H1 (cell line): Measurements from ENCODE around the gene B3GALNT1. TPM values are rescaled to one million over a fixed set of nuclear protein-coding genes. Genes with fewer than 3 reads are reported as not detected.

ENCODE experiments used
- EP300 ChIP-seq, 2 experiments: IDR thresholded peaks; 1 replicate in 1 of 2; 2 replicates in 1 of 2; pipeline ENCODE4 v1.6.1; 2011 to 2012; ENCODE audit warnings: low read depth in 2 of 2, low read length in 2 of 2, mild to moderate bottlenecking in 2 of 2, borderline replicate concordance in 1 of 2, inconsistent platforms in 1 of 2, moderate library complexity in 1 of 2
- POLR2A ChIP-seq, 2 experiments: IDR thresholded peaks; 1 replicate in 1 of 2; 2 replicates in 1 of 2; pipeline ENCODE4 v1.6.1; 2011; ENCODE audit warnings: low read depth in 2 of 2, low read length in 2 of 2, mild to moderate bottlenecking in 2 of 2; ENCODE audit errors: control extremely low read depth in 1 of 2
- SIX5 ChIP-seq: IDR thresholded peaks from 2 replicates; pipeline ENCODE4 v1.6.1; 2011; ENCODE audit warnings: mild to moderate bottlenecking, low read depth, low read length
- SRF ChIP-seq: IDR thresholded peaks from 2 replicates; pipeline ENCODE4 v1.6.1; 2011; ENCODE audit warnings: mild to moderate bottlenecking, low read depth, low read length, moderate library complexity
- TAF7 ChIP-seq: optimal IDR thresholded peaks from 2 replicates; pipeline ENCODE3; 2011; ENCODE audit warnings: low read depth, mild to moderate bottlenecking, inconsistent platforms, low read length, moderate library complexity, borderline replicate concordance
- YY1 ChIP-seq: IDR thresholded peaks from 2 replicates; pipeline ENCODE4 v1.6.1; 2011; ENCODE audit warnings: low read depth, mild to moderate bottlenecking, low read length
- polyA plus RNA-seq, 7 experiments: library from polyadenylated mRNA; depleted of rRNA in 3 of 7; stranded (reverse) in 5 of 7; unstranded in 2 of 7; fragments of >200 nt in 5 of 7; fragments of 200-250 nt in 2 of 7; gene quantifications; 1 replicate in 5 of 7; 2 replicates in 1 of 7; 4 replicates in 1 of 7; pipeline versions ENCODE4 v1.2.1 to v1.2.3, GENCODE V29; 2011 to 2013; ENCODE audit warnings: missing spikeins in 2 of 7, mixed read lengths in 2 of 7
- total RNA-seq: library from RNA; stranded (reverse); fragmentation: NEBNext Ultra II Directional; extraction: Animal tissue kit (Norgen Biotek cat#: 25700); gene quantifications from 2 replicates; pipeline ENCODE4 v1.2.1, GENCODE V29; 2021
- TF ChIP-seq, protein P1 (sequence below), 3 experiments: IDR thresholded peaks; 1 replicate in 2 of 3; 2 replicates in 1 of 3; pipeline versions ENCODE4 v1.5.1 to v1.6.1; 2011; ENCODE audit warnings: low read length in 3 of 3, mild to moderate bottlenecking in 3 of 3, inconsistent platforms in 2 of 3, low read depth in 1 of 3, moderate library complexity in 1 of 3; ENCODE audit not compliant: insufficient read depth in 1 of 3; ENCODE audit errors: control extremely low read depth in 1 of 3

The B3GALNT1 gene
- total and polyA plus RNA-seq, 2 of the 8 experiments (the other 6 are each of a cell fraction or from before 2014, with no cell fraction given): 5.0 to 8.1 TPM

DNA sequence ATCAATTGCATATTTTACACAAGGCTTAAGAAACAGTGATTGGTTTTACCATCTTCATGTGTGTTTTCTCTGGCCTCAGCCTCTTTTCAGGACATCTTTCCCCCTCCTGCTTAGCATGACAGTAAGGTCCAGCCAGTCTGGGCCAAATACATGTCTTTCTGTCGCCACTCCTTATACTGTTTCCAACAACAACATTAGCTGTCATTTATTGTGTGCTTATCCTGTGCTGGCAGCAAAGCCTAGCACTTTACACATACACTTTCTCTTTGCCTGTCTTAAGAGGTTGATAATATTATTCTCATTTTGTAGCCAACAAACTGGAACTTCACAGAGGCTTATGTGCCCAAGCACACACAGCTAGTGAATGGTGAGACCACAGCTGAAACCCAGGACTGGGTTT is 37.8 kb downstream of the B3GALNT1 start (continued):
- TF ChIP-seq, protein P1, sequence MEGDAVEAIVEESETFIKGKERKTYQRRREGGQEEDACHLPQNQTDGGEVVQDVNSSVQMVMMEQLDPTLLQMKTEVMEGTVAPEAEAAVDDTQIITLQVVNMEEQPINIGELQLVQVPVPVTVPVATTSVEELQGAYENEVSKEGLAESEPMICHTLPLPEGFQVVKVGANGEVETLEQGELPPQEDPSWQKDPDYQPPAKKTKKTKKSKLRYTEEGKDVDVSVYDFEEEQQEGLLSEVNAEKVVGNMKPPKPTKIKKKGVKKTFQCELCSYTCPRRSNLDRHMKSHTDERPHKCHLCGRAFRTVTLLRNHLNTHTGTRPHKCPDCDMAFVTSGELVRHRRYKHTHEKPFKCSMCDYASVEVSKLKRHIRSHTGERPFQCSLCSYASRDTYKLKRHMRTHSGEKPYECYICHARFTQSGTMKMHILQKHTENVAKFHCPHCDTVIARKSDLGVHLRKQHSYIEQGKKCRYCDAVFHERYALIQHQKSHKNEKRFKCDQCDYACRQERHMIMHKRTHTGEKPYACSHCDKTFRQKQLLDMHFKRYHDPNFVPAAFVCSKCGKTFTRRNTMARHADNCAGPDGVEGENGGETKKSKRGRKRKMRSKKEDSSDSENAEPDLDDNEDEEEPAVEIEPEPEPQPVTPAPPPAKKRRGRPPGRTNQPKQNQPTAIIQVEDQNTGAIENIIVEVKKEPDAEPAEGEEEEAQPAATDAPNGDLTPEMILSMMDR (IDR thresholded peaks at IDR 0.05; ENCODE audit: control extremely low read depth in 1 of 3, insufficient read depth in 1 of 3, low read depth in 1 of 3, low read length in 3 of 3): no peak
- TF ChIP-seq SRF (no peak), YY1 (no peak), SIX5 (no peak), EP300 (IDR thresholded peaks at IDR 0.05; ENCODE audit: borderline replicate concordance in 1 of 2, low read depth in 2 of 2, low read length in 2 of 2) (no peak), TAF7 (no peak), POLR2A (IDR thresholded peaks at IDR 0.05; ENCODE audit: control extremely low read depth in 1 of 2, low read depth in 2 of 2, low read length in 2 of 2) (no peak)
- TF ChIP-seq, all 59 proteins: peak for 0
